ENCODE results near the gene SLC9A1.

SLC9A1 gene

DNA sequence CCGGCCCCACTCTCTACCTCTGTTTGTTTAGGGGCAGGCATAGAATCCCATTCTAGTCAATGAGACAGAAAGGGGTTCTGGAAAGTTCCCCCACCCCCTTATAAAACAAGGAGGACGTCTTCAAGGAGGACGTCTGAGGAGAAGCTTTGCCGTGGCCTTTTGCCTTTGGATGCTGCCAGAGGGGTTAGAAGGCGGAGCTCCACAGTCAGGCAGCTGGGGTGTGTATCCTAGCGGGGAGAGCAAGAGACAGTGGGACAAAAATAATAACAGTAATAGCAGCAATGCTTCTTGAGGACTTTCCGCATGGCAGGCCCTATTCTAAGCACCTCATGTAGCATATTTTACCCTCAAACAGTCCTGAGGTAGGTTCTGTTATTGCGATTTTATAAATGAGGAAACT is 94.0 kb downstream of the SLC9A1 start:
- DNase-seq: no peak

DNA sequence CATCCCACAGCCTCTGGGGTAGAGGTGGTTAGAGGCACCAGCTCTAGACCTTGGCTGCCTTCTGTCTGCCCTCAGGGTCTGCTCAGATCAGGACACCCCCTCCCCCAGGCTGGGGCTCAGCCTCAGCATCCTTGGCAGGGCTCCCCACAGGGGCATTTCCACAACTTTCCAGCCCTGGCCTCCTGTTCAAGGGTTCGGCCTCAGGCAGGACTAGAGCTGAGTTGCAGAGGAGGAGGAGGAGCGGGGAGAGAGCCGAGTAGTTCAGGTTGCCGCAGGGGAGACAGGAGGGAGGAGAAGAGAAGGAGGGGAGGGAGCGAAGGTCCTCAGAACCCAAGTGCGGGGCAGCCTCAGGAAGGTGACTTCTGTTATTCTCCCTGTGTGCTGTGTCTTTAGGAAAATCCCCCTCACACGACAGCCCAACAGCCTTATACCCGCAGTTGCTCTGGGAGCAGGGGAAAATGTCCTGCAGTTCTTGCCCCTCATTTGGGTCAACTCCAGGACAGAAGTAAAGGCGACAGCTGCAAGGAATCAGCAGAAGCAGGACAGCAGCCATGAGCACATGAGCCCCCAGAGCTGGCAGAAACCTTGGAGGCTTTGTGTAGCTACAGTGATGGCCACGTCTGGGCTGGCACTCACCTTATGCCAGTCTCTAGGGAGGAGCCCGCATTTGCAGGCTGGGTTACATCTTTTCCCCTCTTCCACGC is 95.8 kb downstream of the SLC9A1 start:
- DNase-seq: no peak

DNA sequence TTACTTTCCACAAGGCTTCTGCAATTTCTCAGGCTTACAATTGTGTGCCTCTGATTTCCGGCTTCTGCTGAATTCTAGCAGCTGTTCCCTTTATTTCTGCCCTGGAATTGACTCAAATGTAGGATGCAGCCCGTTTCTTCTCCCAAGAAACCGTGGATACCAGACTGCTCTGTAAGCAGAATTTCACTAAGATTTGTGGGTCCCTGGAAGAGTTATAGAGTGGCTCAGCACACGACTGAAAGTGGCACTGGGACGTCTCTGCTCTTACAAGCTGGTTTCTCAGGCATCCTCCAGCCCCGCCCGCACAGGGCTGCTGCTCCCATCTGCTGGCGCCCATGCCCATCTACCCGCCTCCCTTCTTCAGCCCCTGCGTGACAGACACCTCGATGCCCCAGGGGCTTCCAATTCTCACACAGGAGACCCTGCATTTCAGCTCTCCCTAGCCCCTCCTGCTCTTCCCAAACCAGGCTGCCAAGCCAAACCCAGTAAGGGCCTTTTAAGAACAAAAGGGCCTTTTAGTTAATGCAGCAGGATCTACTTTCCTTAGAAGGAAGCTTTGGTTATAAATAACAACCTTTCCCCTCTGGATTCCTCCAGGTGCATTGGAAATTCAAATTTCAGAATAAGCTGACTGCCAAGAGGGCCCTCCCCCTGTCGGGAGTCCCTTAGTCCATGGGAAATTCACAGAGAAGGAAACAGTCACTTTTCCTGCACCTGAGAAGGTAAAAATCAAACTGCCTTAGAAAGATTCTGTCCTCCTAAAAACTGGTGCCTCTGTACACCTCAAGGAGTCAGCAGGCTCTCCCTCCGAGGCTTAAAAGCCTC is 96.9 kb downstream of the SLC9A1 start:
- no peak for DNase-seq

DNA sequence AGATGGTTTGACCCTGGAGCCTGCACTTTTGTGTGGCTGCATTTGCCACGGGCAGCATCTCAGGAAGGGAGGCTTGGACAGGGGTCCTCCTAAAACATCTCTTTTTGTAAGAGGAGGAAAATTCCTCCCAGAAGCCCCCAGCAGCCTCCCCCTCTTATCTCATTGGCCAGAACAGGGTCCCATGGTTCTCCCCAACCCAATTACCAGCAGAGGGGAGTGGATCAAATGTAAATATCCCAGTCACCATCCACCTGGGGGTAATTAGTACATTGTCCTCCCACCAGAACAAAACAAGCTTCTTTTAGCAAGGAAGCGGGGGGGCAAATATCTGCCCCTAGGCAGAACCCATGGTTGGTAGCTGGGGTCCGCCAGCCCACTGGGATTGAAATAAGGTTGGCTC is 97.5 kb downstream of the SLC9A1 start:
- DNase-seq: no peak

DNA sequence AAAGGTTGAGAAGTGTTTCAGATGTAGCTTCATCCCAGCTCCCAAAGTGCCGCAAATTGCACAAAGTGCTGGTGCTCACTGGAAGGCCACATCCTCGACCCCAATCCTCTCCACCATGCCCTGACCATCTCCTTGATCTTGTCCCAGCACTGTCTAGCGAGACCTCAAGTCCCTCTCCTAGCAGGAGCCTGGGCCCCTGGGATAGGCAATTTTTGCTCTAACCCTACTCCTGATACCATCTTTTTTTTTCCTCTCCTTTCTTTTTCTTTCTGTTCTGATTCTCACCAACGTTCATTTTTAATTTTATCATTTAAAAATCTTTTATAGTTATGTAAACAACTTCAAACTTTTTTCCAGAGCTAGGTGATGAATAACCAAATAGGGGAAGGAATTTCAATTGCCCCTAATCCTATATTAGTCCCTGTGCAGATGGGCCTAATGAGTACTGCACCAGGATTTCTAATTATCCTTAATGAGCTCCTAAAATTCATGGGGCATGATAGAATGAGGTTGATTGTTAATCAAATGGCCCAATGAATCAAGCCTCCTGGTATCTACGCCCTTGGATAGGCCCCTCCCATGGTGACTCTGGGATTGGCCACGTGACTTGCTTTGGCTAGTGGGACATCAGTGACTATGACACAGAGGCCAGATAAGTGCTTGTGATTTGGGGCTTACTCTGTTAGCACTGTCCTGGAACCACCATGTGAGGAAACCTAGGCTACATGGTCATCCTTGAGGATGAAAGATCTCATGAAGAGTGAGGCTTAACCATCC is 100.8 kb downstream of the SLC9A1 start:
- DNase-seq: no peak

DNA sequence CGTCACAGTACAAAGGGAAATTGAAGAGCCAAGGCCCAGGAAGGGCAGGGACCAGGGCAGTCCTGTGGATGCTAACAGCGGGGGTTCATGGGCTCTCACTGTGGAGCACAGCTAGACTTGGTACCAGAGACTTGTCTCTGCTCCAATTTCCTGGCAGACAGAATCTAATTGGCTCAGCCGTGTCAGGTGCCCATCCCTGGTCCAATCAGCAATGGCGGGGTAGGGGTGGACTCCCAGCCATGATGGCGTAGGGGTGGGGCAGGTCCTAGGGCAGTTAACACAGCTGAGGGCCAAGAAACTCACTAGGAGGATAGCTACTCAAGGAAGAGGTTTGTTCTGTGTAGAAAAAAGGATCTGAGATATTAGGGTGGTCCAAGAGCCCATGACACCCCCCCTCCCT is 102.4 kb downstream of the SLC9A1 start:
- no peak for DNase-seq

DNA sequence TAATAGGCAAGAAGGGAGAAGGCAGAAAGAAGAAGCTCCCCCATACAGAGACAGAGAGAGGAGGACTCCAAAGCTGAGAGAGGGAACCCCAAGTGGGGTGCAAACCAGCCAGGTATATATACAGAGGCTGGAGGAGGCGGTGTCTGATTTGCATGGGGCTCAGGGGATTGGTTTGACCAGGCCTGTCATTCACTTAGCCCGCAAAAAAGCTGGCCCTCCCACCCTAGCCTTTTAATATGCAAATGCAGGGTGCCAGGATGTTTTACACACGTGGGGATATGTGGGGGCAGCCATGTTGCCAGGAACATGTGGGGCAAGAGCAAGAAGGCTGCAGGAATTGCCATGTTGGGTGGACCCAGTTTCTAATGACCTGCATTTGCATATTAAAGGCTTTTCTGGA is 105.3 kb downstream of the SLC9A1 start:
- DNase-seq: no peak

DNA sequence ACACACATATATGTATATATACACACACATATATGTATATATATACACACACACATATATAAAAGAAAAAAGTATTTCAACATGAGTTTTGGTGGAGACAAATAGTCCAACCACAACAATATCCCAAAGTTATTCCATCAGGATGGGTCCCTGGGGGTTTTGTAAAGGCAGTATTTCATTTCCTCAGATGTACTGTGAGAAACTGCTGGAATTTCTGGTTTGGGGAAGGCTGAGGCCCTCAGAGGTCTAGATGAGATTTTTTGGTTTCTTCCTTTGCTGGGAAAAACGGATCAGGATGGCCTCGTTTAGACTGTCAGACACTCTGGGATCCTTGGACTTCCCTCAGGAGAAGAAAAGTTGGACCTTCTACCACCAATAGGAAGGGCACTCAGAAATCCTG is 105.8 kb downstream of the SLC9A1 start:
- DNase-seq: no peak

Measured in SHP77 treated with DMSO at 0.1 percent for 48 hours (cell line).